MM.1S (cell line): ENCODE results near the gene MAPKAPK3.

Experiments used
- CTCF ChIP-seq: fragments of 300-600 bp; sonication (generic); IDR thresholded peaks from 2 replicates; pipeline ENCODE4 v1.5.1; 2016; ENCODE audit warnings: antibody characterized with exemption, low read length, mixed read lengths
- EZH2 ChIP-seq: fragments of 300-600 bp; sonication (generic); optimal IDR thresholded peaks from 2 replicates; pipeline ENCODE3; 2017; ENCODE audit warnings: low read depth, mild to moderate bottlenecking, antibody characterized with exemption, low read length, mixed read lengths
- EZH2phosphoT487 ChIP-seq: fragments of 300-600 bp; sonication (generic); IDR thresholded peaks from 2 replicates; pipeline ENCODE4 v1.6.1; 2018; ENCODE audit warnings: antibody characterized with exemption, low read length

- TF ChIP-seq CTCF (no peak), EZH2 (no peak), EZH2phosphoT487 (no peak)
These were observed 218 bp upstream of the MAPKAPK3 start for GRCh38 chr3:50616770-50617095.
